Measurements from ENCODE around the gene ACKR3. TPM values are rescaled to one million over a fixed set of nuclear protein-coding genes. Genes with fewer than 3 reads are reported as not detected.
A peak's percentile ranks its signal among the peaks of the same experiment; 100 is the strongest.

Gene ACKR3
- total and polyA plus RNA-seq, 7 donors: 1.6 to 39.1 (median 17.0) TPM

GRCh38 chr2:236628256-236628901, 58.8 kb downstream of the ACKR3 start:
- intact Hi-C loops (cut with DNase I): no loop called here
- TF ChIP-seq POLR2AphosphoS5 (IDR thresholded peaks at IDR 0.05): no peak
- TF ChIP-seq, protein P1, sequence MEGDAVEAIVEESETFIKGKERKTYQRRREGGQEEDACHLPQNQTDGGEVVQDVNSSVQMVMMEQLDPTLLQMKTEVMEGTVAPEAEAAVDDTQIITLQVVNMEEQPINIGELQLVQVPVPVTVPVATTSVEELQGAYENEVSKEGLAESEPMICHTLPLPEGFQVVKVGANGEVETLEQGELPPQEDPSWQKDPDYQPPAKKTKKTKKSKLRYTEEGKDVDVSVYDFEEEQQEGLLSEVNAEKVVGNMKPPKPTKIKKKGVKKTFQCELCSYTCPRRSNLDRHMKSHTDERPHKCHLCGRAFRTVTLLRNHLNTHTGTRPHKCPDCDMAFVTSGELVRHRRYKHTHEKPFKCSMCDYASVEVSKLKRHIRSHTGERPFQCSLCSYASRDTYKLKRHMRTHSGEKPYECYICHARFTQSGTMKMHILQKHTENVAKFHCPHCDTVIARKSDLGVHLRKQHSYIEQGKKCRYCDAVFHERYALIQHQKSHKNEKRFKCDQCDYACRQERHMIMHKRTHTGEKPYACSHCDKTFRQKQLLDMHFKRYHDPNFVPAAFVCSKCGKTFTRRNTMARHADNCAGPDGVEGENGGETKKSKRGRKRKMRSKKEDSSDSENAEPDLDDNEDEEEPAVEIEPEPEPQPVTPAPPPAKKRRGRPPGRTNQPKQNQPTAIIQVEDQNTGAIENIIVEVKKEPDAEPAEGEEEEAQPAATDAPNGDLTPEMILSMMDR (IDR thresholded peaks at IDR 0.05): no peak
- TF ChIP-seq EP300 (IDR thresholded peaks at IDR 0.05): no peak
- TF ChIP-seq POLR2A (IDR thresholded peaks at IDR 0.05): no peak

DNA sequence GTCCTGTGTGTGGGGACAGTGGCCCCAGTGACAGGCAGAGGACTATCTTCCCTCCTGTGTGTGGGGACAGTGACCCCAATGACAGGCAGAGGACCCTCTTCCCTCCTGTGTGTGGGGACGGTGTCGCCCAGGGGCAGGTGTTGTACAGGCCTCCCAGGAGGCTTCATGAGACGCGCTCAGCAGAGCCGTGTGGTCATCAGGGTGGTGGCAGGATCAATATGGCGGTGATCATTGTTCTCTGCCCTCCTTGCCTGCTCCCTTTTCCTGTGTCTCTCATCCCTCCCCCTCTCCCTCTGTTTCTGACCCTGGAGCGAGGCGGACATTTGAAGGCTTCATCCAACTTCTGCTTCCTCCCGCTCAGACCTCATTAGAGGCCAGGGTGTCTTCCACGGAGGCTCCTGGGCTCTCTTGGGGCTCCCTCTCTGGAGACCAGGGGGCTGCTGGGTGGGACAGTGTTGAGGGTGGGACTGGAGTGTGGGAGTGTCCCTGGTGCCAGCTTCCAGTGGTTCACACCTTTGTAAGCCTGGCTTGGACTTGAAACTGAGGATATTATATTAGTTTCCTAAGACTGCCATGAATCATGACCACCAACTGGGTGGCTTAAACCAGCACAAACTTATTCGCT, 59.5 kb downstream of the ACKR3 start:
- WGBS, 2 donors: 77 to 84% methylated on average over 11 of the region's 11 CpGs
- Histone ChIP-seq H3K9me3 (no peaks in the 10 kb centered on the region), H3K4me3 (no peak overlapping the region), H3K36me3 (no peaks in the 10 kb centered on the region), H3K4me1 (peaks cover 0 to 20% (median 16%) of the 10 kb centered on the region in 4 donors), H3K27me3 (no peaks in the 10 kb centered on the region), H3K27ac (no peak overlapping the region)
- DNase-seq: peak; percentile 40
- intact Hi-C loops (cut with DNase I): no loop called here
- TF ChIP-seq POLR2AphosphoS5 (IDR thresholded peaks at IDR 0.05) (no peak), EP300 (IDR thresholded peaks at IDR 0.05) (no peak), POLR2A (IDR thresholded peaks at IDR 0.05) (no peak)
- TF ChIP-seq, protein P1 (IDR thresholded peaks at IDR 0.05): no peak

More at GRCh38 chr2:236628256-236628901, 58.8 kb downstream of the ACKR3 start:
- no peak overlapping the region for H3K27ac ChIP-seq
- no peak overlapping the region for H3K4me3 ChIP-seq
- DNase-seq: peak; percentile 40
- H3K36me3 ChIP-seq: no peaks in the 10 kb centered on the region
- H3K9me3 ChIP-seq: no peaks in the 10 kb centered on the region
- WGBS, 2 donors: 86 to 93% methylated on average over 15 of the region's 15 CpGs
- H3K4me1 ChIP-seq: peaks cover 0 to 20% (median 16%) of the 10 kb centered on the region in 4 donors
- no peaks in the 10 kb centered on the region for H3K27me3 ChIP-seq

DNA sequence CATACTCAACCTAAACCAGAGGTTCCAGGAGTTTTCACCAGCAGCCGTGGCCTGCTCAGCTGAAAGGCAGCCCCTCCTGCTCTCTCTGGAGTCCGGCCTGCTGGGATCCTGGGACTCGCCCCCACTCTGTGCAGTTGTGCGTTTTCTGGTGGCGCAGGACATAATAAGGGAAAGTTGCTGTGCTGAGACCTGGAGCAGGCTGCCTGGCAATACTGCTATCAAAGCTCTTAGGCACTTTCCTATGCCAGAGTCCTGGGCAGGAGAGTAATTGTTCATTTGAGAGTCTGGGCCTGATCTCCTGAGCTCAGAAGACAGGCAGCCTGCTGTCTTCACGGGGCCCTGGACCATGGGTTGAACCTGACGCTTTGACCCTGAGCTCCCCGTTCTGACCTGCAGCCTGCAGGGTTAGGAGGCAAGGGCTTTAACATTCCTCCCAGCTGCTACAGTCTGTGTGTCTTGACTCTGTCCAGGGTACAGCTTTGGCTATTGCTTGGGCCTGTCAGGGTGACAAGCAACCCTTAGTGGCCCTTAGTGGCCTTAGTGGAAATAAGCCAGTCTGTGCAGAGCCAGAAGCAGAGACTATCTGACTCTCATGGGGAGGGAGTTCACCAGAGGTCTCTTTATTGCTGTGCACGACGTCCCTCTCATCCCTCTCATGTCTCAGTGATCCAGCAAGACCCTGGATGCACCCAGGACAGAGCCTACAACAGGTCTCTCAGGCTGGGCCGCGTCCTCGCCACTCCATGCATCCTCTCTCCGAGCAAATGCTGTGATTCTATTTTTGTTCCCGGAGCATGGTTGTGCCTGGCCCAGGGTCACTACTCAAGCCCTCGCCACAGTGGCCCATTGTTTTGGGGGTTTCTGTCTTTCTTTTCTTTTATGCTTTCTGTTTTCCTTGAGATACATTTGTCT, 60.6 kb downstream of the ACKR3 start:
- WGBS, 2 donors: 80 to 89% methylated on average over 16 of the region's 16 CpGs
- Histone ChIP-seq H3K9me3 (no peaks in the 10 kb centered on the region), H3K27ac (peak overlapping the region in 2 of 4 donors; percentile 14 to 28), H3K36me3 (no peaks in the 10 kb centered on the region), H3K4me3 (no peak overlapping the region), H3K4me1 (peaks cover 0 to 20% (median 16%) of the 10 kb centered on the region in 4 donors), H3K27me3 (no peaks in the 10 kb centered on the region)
- TF ChIP-seq POLR2AphosphoS5 (IDR thresholded peaks at IDR 0.05): no peak
- TF ChIP-seq EP300 (IDR thresholded peaks at IDR 0.05): no peak
- no peak for TF ChIP-seq POLR2A (IDR thresholded peaks at IDR 0.05)
- TF ChIP-seq, protein P1 (IDR thresholded peaks at IDR 0.05): no peak
- peak; percentile 51 for DNase-seq
- intact Hi-C loops (cut with DNase I): no loop called here

DNA sequence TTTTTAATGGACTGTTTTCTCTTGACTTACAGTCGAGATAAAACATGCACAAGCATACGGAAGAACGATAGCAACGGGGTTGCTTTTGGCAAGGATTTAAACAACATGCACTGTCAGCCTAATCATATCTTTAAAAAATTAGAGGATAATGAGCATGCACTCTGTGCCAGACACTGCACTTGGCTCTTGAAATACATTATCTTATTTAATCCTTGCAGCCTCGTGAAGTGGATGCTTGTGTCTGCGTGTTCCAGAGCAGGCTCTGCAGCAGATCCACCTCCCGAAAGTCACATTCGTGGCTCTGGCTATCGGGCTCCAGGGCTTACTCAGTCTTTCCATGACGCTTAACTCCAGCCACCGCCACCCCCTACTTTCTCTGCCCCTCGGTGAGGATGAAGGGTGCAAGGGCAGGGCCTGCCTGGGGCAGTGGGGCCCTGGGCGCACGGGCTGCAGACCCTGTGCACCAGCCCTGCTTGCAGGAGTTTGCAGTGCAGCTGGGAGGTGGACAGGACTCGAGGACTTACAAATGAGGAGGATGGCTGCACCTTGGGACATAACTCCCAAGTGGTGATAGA, 61.7 kb downstream of the ACKR3 start:
- Histone ChIP-seq H3K9me3 (no peaks in the 10 kb centered on the region), H3K27me3 (no peaks in the 10 kb centered on the region), H3K4me3 (no peak overlapping the region), H3K36me3 (no peaks in the 10 kb centered on the region), H3K27ac (peak overlapping the region in 1 of 4 donors; percentile 58), H3K4me1 (peaks cover 0 to 20% (median 16%) of the 10 kb centered on the region in 4 donors)
- TF ChIP-seq POLR2A (IDR thresholded peaks at IDR 0.05): no peak
- peak in 1 of 4 donors; percentile 80 for TF ChIP-seq EP300 (IDR thresholded peaks at IDR 0.05)
- peak in 1 of 4 donors; percentile 67 for TF ChIP-seq POLR2AphosphoS5 (IDR thresholded peaks at IDR 0.05)
- peak; percentile 61 for DNase-seq
- intact Hi-C loops (cut with DNase I): no loop called here
- WGBS, 2 donors: 73 to 75% methylated on average over 15 of the region's 15 CpGs
